ENCODE data around the gene TGFBR1.

Gene TGFBR1

GRCh38 chr9:99171225-99172123 lies 66.6 kb downstream of the TGFBR1 start:
- DNase-seq, result no peak

- no peak for DNase-seq
These were observed 67.5 kb downstream of the TGFBR1 start for GRCh38 chr9:99172124-99173091.

DNA sequence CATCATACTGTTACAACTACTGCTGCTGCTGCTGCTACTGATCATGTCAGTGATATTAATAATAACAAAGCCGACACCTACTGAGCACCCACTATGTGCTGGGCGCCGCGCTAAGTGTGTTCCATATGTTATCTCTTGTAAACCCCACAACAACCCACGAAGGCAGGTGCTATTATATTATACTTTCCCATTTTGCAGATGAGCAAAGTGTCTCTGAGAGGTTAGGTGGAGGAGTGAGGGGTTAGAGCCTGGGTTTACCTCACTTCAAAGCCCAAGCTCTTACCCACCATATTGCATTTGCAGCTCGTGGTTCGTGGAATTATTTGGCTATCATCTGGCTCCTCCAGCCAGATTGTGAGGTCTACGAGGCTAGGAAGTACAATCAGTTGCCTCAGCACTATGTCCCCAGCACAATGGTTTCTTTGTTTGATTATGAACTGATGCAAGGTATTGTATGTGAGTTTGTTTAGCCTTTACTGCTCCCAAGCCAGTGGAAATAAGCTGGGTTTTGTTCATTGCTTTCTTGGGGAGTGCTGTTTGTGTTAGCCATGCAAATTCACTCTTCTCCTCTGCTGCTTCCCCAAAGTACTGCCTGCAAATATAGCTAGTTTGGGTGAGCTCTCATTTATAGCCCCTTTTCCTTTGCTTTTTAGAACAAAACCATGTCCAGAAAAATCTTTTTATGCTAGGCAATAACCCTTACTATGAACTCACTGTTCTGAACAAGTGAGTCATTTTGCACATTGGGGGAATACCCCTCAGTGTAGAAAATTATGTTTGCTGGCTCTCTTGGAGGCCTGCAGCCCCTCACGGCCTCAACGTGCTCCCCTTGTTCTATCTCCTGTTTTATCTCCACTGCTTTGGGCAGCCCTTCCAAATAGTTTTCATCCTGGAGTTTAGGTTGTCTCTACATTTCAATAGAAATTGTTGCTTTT lies 68.9 kb downstream of the TGFBR1 start:
- DNase-seq, result peak in 1 of 14 donors; percentile 19

- no peak for DNase-seq
These were observed 71.7 kb downstream of the TGFBR1 start for GRCh38 chr9:99176527-99177013.

GRCh38 chr9:99177576-99178366 lies 72.9 kb downstream of the TGFBR1 start:
- DNase-seq, result no peak

DNA sequence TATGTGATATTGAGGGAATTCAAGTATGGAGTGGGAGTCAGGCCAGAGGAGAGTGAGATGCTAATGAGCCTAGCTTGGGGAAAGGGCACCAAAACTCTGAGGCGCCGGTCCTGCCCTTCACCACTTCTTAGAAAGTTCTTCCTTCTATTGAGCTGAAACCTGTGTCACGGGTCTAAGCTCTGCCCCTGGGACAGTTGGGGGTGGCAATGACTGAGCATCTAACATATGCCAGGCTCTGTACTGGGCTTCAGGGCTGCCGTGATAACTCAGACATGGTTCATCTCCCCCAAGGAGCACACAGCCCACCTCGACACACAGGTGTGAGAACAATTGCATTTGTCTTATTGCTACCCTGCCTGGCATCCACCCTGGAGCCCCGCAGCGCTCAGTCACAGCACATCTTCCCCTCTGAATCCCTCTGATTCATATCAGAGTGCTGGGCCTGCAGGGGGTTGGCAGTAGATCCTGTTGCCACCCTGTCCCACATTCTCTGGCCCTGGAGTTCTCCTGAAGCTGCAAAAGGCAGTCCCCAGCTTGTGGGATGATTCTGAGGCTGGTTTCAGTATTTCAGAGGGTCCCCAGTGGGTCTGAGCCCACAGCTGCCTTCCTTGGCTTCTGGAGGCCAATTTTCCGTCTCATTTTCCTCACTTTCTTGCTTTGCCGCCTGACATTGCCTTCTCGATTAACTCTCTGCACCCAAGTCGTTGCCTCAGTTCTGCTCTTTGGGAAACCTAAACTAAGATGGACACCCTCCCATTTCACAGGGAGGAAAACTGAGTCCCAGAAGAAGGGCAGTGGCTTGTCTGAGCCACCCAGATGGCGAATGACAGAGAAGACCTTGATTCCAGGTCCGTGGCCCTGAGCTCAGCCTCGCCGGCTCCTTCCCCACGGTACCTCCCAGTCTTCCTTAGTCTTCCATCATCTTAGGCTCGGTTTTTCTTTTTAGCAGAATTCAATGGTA lies 74.3 kb downstream of the TGFBR1 start:
- DNase-seq, result no peak

- DNase-seq, result no peak
These were observed 75.3 kb downstream of the TGFBR1 start for GRCh38 chr9:99180199-99180598.

GRCh38 chr9:99180662-99181061 lies 75.7 kb downstream of the TGFBR1 start:
- DNase-seq, result no peak

DNA sequence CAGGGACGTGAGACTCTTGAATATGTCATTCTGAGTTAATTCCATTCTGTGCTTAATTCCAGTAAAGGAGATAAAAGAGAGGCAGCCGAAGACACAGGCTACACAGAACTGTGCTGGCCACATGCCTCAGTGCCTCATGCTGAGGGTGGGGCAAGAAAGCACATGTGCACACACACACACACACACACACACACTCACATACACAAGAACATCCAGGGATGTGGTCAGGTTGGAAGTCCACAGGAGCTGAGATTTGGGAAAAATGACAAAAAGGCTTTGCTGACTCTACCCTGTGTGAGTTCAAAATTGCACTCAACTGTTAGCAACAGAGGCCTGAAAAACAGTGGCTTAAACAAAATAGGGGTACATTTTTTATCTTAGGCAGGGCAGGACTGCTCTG lies 76.3 kb downstream of the TGFBR1 start:
- no peak for DNase-seq

GRCh38 chr9:99181621-99182020 lies 76.7 kb downstream of the TGFBR1 start:
- DNase-seq, result no peak

- no peak for DNase-seq
These were observed 77.4 kb downstream of the TGFBR1 start for GRCh38 chr9:99182356-99182755.

DNA sequence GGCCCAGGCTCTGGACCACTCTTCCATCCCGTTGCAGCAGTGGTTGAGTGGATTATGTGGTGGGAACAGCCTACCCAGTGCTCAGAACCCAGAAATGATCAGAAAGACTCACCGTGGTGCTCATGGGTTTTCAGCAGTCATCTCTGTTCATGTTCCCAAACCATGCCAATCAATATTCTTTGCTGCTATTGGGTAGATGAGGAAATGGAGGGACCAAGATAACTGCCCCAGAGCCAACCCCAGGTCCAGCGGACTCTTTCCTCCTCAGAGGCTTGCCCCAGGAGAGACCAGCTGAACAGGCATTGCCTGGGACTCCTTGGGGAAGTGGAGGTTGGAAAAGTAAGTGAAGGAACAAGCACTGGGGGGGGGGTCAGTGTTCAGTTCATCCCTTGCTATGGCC lies 78.7 kb downstream of the TGFBR1 start:
- no peak for DNase-seq

DNA sequence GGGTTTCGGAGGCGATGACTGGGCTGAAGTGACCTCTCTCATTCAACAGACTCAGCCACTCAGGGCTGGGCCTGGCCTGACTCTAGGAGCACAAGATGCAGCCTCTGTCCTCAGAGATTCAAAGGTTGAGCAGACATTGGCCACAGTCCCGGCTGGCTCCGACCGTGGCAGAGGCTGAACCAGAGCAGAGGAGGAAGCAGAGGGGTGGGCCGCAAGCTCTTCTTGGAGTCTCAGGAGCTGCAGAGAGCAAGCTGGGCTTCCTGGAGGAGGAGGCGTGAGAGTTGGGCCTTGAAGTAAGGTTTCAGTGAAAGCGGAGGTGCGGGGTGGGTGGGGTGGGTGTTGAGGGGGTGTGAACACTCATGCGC lies 79.2 kb downstream of the TGFBR1 start:
- peak in 1 of 14 donors; percentile 50 for DNase-seq

GRCh38 chr9:99184475-99185347 lies 79.8 kb downstream of the TGFBR1 start:
- peak in 13 of 14 donors; percentile 35 to 85 (median 77) for DNase-seq

DNA sequence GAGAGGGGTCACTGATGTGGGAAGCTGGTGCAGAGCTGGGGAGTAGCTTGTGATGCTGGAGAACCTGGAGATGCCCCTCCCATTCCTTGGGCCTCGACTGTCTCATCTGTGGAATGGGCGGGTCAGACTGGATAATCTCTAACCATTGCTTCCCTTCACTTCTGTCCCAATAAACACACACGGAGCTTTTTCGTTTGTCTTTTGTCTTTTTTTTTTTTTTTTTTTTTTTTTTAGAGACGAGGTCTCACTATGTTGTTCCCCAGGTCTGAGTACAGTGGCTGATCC lies 80.4 kb downstream of the TGFBR1 start:
- DNase-seq, result no peak

DNA sequence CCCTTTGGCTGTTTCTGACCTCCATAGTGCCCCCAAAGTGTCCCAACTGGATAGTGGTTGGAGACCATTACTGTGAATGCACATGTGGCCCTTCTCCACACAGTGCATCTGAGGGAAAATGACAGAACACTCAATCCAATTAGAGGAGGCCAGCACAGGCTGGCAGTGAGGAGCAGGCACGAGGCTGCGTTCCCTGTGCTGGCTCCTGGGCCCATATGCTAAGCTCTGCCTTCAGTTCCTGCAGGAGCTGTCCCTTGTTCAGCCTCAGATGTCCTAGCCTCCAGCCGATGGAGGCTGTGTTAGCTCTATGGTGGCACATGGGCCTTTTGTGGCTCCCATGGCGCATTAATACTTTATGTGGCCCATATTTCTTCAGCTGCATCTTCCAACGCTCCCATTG lies 81.0 kb downstream of the TGFBR1 start:
- peak in 1 of 14 donors; percentile 58 for DNase-seq

DNA sequence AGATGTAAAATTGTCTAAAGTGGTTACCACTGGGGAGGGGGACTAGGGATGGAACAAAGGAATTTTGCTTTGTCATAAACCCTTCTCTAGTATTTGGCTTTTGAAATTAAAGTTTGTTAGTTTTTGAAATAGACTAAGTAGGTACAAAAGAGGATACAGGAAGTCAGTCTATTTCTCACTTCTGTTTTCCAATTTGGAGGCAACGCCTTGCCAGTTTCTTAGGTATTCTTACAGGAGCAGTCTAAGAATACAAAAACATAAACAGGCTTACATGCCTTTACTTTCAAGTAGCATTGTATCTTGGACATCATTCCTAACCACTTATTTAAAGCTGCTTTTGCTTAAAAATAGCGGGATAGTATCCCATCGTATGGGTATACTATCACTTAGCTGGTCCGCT lies 82.4 kb downstream of the TGFBR1 start:
- no peak for DNase-seq

GRCh38 chr9:99189186-99189585 lies 84.3 kb downstream of the TGFBR1 start:
- no peak for DNase-seq

All from C1 segment of cervical spinal cord (tissue), 14 donors.